CD8-positive, alpha-beta memory T cell (primary cell): Measurements from ENCODE around the gene DBNL. TPM values are rescaled to one million over a fixed set of nuclear protein-coding genes. Genes with fewer than 3 reads are reported as not detected.
A peak's percentile ranks its signal among the peaks of the same experiment; 100 is the strongest.

ENCODE experiments used
- CTCF ChIA-PET: fragments of 350-600 bp; sonication (Branson Sonifier 250); formaldehyde crosslinking; loops from one replicate; lab custom pipeline; 2021; ENCODE audit warnings: antibody characterized with exemption; lab: Charles Lee
- POLR2A ChIA-PET: fragments of 350-600 bp; sonication (Branson Sonifier 250); formaldehyde crosslinking; loops from one replicate; lab custom pipeline; 2021; ENCODE audit warnings: antibody characterized with exemption; lab: Charles Lee
- DNase-seq, 5 donors: peaks; one replicate each; pipeline versions ENCODE4 v3.0.0 to v3.0.0-alpha.2; 2020 to 2022; ENCODE audit warnings: mixed read lengths in 1 of 5
- H3K27ac ChIP-seq: one replicate; pipeline ENCODE4 v1.7.0; 2013; ENCODE audit warnings: low read depth, mild to moderate bottlenecking, low read length, moderate library complexity
- H3K27me3 ChIP-seq: 2 replicates; pipeline ENCODE4 v1.7.0; 2013; ENCODE audit warnings: low read length, mild to moderate bottlenecking; ENCODE audit not compliant: insufficient read depth, poor library complexity, severe bottlenecking
- H3K36me3 ChIP-seq: 2 replicates; pipeline ENCODE4 v1.7.0; 2013; ENCODE audit warnings: mild to moderate bottlenecking, low read length, moderate library complexity; ENCODE audit not compliant: insufficient read depth
- H3K4me1 ChIP-seq: 2 replicates; pipeline ENCODE4 v1.7.0; 2013; ENCODE audit warnings: mild to moderate bottlenecking, low read length, moderate library complexity; ENCODE audit not compliant: insufficient read depth
- H3K4me3 ChIP-seq: 2 replicates; pipeline ENCODE4 v1.7.0; 2013; ENCODE audit warnings: mild to moderate bottlenecking, low read length
- H3K9me3 ChIP-seq: 2 replicates; pipeline ENCODE4 v1.7.0; 2013; ENCODE audit warnings: mild to moderate bottlenecking, low read length
- H3K27ac Mint-ChIP-seq, 8 donors: one replicate each; pipeline ENCODE4 v1.8.0; 2020 to 2021; ENCODE audit warnings: mixed read lengths in 8 of 8, mild to moderate bottlenecking in 6 of 8, inconsistent platforms in 3 of 8, moderate library complexity in 3 of 8
- H3K27me3 Mint-ChIP-seq, 2 donors: one replicate each; pipeline ENCODE4 v1.8.0; 2020 to 2021; ENCODE audit warnings: mixed read lengths in 2 of 2, mild to moderate bottlenecking in 1 of 2, moderate library complexity in 1 of 2
- H3K36me3 Mint-ChIP-seq, 3 donors: one replicate each; pipeline ENCODE4 v1.8.0; 2020 to 2021; ENCODE audit warnings: mixed read lengths in 3 of 3, inconsistent platforms in 1 of 3, mild to moderate bottlenecking in 1 of 3
- H3K4me1 Mint-ChIP-seq, 3 donors: one replicate each; pipeline ENCODE4 v1.8.0; 2020 to 2021; ENCODE audit warnings: mixed read lengths in 3 of 3, inconsistent platforms in 1 of 3, mild to moderate bottlenecking in 1 of 3
- H3K4me3 Mint-ChIP-seq, 7 donors: one replicate each; pipeline ENCODE4 v1.8.0; 2020 to 2021; ENCODE audit warnings: mixed read lengths in 7 of 7, mild to moderate bottlenecking in 6 of 7, moderate library complexity in 4 of 7, inconsistent platforms in 2 of 7
- H3K9me3 Mint-ChIP-seq, 5 donors: one replicate each; pipeline ENCODE4 v1.8.0; 2020 to 2022; ENCODE audit warnings: mixed read lengths in 5 of 5, mild to moderate bottlenecking in 3 of 5, moderate library complexity in 2 of 5, inconsistent platforms in 1 of 5
- polyA plus RNA-seq: library from polyadenylated mRNA; unstranded; fragments of 300-500 nt; fragmentation: Illumina TruSeq; gene quantifications from one replicate; pipeline ENCODE4 v1.2.3, GENCODE V29; 2021
- total RNA-seq, 2 experiments: library from RNA; stranded (reverse); gene quantifications; one replicate each; pipeline ENCODE4 v1.2.3, GENCODE V29; 2021

Gene DBNL
- total and polyA plus RNA-seq, 3 experiments from 2014 or later = 144 to 184 (median 154) TPM

GRCh38 chr7:44046321-44047061 lies 2.0 kb downstream of the DBNL start:
- Histone ChIP-seq H3K36me3 (peaks cover 29% of the 10 kb centered on the region), H3K4me3 (peak overlapping the region; percentile 90), H3K27ac (peak overlapping the region; percentile 80), H3K4me1 (peaks cover 68% of the 10 kb centered on the region), H3K9me3 (no peaks in the 10 kb centered on the region), H3K27me3 (no peaks in the 10 kb centered on the region)
- ChIA-PET CTCF (no interaction called here), POLR2A (no interaction called here)
- Mint-ChIP-seq H3K27ac (peak overlapping the region; percentile 94 to 99 (median 98)), H3K36me3 (peaks cover 0 to 57% (median 7%) of the 10 kb centered on the region in 3 donors), H3K4me1 (peaks cover 50 to 77% (median 63%) of the 10 kb centered on the region in 3 donors), H3K9me3 (no peaks in the 10 kb centered on the region), H3K4me3 (peak overlapping the region; percentile 90 to 95 (median 93)), H3K27me3 (no peaks in the 10 kb centered on the region)
- DNase-seq = peak in 4 of 5 donors; percentile 26 to 53 (median 45)

- Histone ChIP-seq H3K27me3 (no peaks in the 10 kb centered on the region), H3K27ac (no peak overlapping the region), H3K9me3 (no peaks in the 10 kb centered on the region), H3K4me3 (no peak overlapping the region), H3K4me1 (peaks cover 84% of the 10 kb centered on the region), H3K36me3 (peaks cover 42% of the 10 kb centered on the region)
- CTCF ChIA-PET = no interaction called here
- no peak for DNase-seq
- Mint-ChIP-seq H3K27ac (peak overlapping the region; percentile 9 to 99 (median 86)), H3K36me3 (peaks cover 0 to 72% (median 7%) of the 10 kb centered on the region in 3 donors), H3K27me3 (no peaks in the 10 kb centered on the region), H3K9me3 (no peaks in the 10 kb centered on the region), H3K4me3 (peak overlapping the region in 5 of 7 donors; percentile 6 to 95 (median 38)), H3K4me1 (peaks cover 53 to 84% (median 77%) of the 10 kb centered on the region in 3 donors)
- POLR2A ChIA-PET = interaction anchor here (0.6 kb wide), 1 partner anchor 532 kb away, joined by 4 read pairs; no protein-coding TSS in a partner anchor
These were observed 3.7 kb downstream of the DBNL start for GRCh38 chr7:44048031-44048795.

GRCh38 chr7:44050121-44050914 lies 5.8 kb downstream of the DBNL start:
- H3K36me3 Mint-ChIP-seq = peaks cover 0 to 79% (median 11%) of the 10 kb centered on the region in 3 donors
- peaks cover 74% of the 10 kb centered on the region for H3K4me1 ChIP-seq
- POLR2A ChIA-PET = no interaction called here
- H3K4me1 Mint-ChIP-seq = peaks cover 46 to 73% (median 73%) of the 10 kb centered on the region in 3 donors
- H3K9me3 ChIP-seq = no peaks in the 10 kb centered on the region
- peak overlapping the region in 1 of 7 donors; percentile 46 for H3K4me3 Mint-ChIP-seq
- H3K27ac Mint-ChIP-seq = peak overlapping the region in 2 of 8 donors; percentile 23 to 91
- H3K9me3 Mint-ChIP-seq = no peaks in the 10 kb centered on the region
- H3K36me3 ChIP-seq = peaks cover 52% of the 10 kb centered on the region
- no peak overlapping the region for H3K4me3 ChIP-seq
- no peak overlapping the region for H3K27ac ChIP-seq
- no peaks in the 10 kb centered on the region for H3K27me3 Mint-ChIP-seq
- H3K27me3 ChIP-seq = no peaks in the 10 kb centered on the region
- DNase-seq = no peak
- CTCF ChIA-PET = interaction anchor here (1.2 kb wide), 1 partner anchor 22 kb away, joined by 3 read pairs; no protein-coding TSS in a partner anchor

DNA sequence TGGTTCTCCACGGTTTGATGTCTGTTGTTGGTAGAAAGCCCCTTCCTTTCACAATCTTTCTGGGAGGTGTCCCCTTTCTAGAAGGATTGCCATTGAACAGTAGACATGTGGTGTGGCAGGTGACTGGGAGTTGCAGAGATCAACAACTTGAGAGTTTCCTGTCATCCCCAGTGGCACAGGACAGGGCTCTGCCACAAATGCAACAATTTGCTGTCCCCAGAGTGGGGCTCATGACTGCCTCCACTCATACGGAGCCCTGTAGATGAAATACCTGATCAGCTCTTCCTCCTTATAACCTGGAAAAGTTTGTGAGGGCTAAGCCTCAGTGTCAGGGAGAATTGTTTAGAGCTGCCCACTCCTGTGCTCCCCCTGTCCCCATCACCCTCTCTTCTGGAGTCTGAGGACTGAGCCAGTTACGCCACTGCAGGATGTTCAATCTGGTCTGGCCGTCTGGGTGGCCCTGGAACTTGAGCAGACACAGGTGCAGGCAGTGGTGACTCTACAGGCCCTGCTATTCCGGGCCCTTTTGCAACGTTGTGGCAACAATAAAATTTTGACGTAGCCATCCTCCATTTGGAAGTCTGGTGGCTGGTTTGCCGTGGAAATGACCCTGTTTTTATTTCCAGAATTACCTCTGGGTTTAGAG lies 6.5 kb downstream of the DBNL start:
- Mint-ChIP-seq H3K4me1 (peaks cover 44 to 73% (median 72%) of the 10 kb centered on the region in 3 donors), H3K9me3 (no peaks in the 10 kb centered on the region), H3K27me3 (no peaks in the 10 kb centered on the region), H3K27ac (peak overlapping the region in 4 of 8 donors; percentile 17 to 84 (median 48)), H3K4me3 (no peak overlapping the region), H3K36me3 (peaks cover 0 to 81% (median 11%) of the 10 kb centered on the region in 3 donors)
- Histone ChIP-seq H3K27ac (no peak overlapping the region), H3K4me1 (peaks cover 71% of the 10 kb centered on the region), H3K4me3 (no peak overlapping the region), H3K36me3 (peaks cover 49% of the 10 kb centered on the region), H3K9me3 (no peaks in the 10 kb centered on the region), H3K27me3 (no peaks in the 10 kb centered on the region)
- POLR2A ChIA-PET = no interaction called here
- CTCF ChIA-PET = interaction anchor here (1.2 kb wide), 1 partner anchor 21 kb away, joined by 3 read pairs; no protein-coding TSS in a partner anchor
- DNase-seq = no peak

GRCh38 chr7:44051611-44052220 lies 7.2 kb downstream of the DBNL start:
- Histone ChIP-seq H3K27me3 (no peaks in the 10 kb centered on the region), H3K4me1 (peaks cover 65% of the 10 kb centered on the region), H3K27ac (no peak overlapping the region), H3K9me3 (no peaks in the 10 kb centered on the region), H3K36me3 (peaks cover 54% of the 10 kb centered on the region), H3K4me3 (no peak overlapping the region)
- POLR2A ChIA-PET = no interaction called here
- peaks cover 0 to 82% (median 11%) of the 10 kb centered on the region in 3 donors for H3K36me3 Mint-ChIP-seq
- CTCF ChIA-PET = no interaction called here
- H3K27ac Mint-ChIP-seq = peak overlapping the region in 5 of 8 donors; percentile 29 to 84 (median 40)
- no peak for DNase-seq
- H3K4me1 Mint-ChIP-seq = peaks cover 40 to 70% (median 68%) of the 10 kb centered on the region in 3 donors
- peak overlapping the region in 2 of 7 donors; percentile 9 to 37 for H3K4me3 Mint-ChIP-seq
- no peaks in the 10 kb centered on the region for H3K9me3 Mint-ChIP-seq
- no peaks in the 10 kb centered on the region for H3K27me3 Mint-ChIP-seq

GRCh38 chr7:44052771-44053365 lies 8.4 kb downstream of the DBNL start:
- Mint-ChIP-seq H3K36me3 (peaks cover 0 to 84% (median 7%) of the 10 kb centered on the region in 3 donors), H3K27me3 (no peaks in the 10 kb centered on the region), H3K27ac (peak overlapping the region in 2 of 8 donors; percentile 35 to 42), H3K4me3 (no peak overlapping the region), H3K9me3 (no peaks in the 10 kb centered on the region), H3K4me1 (peaks cover 30 to 59% (median 57%) of the 10 kb centered on the region in 3 donors)
- ChIA-PET POLR2A (no interaction called here), CTCF (no interaction called here)
- DNase-seq = no peak
- Histone ChIP-seq H3K9me3 (no peaks in the 10 kb centered on the region), H3K36me3 (peaks cover 65% of the 10 kb centered on the region), H3K27me3 (no peaks in the 10 kb centered on the region), H3K4me1 (peaks cover 54% of the 10 kb centered on the region), H3K27ac (no peak overlapping the region), H3K4me3 (no peak overlapping the region)
